Suprapubic skin (tissue), 4 donors: ENCODE measurements around the gene CEP295NL. TPM values are rescaled to one million over a fixed set of nuclear protein-coding genes. Genes with fewer than 3 reads are reported as not detected.

ENCODE experiments used
- DNase-seq, 2 donors: peaks; one replicate each; pipeline ENCODE4 v3.0.0-alpha.2; 2019; ENCODE audit warnings: low spot score in 2 of 2
- H3K27ac ChIP-seq: fragments of 200-600 bp; sonication (generic); one replicate; pipeline ENCODE4 v1.5.1; 2019
- H3K27me3 ChIP-seq: fragments of 200-600 bp; sonication (generic); one replicate; pipeline ENCODE4 v1.5.1; 2019
- H3K36me3 ChIP-seq: fragments of 200-600 bp; sonication (generic); one replicate; pipeline ENCODE4 v1.5.1; 2019
- H3K4me1 ChIP-seq: fragments of 200-600 bp; sonication (generic); one replicate; pipeline ENCODE4 v1.5.1; 2019
- H3K4me3 ChIP-seq: fragments of 200-600 bp; sonication (generic); one replicate; pipeline ENCODE4 v1.5.1; 2019; ENCODE audit warnings: mild to moderate bottlenecking
- H3K9me3 ChIP-seq: fragments of 200-600 bp; sonication (generic); one replicate; pipeline ENCODE4 v1.5.1; 2019
- EP300 ChIP-seq: sonication (generic); formaldehyde crosslinking; IDR thresholded peaks from one replicate; pipeline ENCODE4 v1.6.1; 2017; ENCODE audit warnings: antibody characterized with exemption
- POLR2A ChIP-seq, 2 donors: fragments of 450-650 bp; IDR thresholded peaks; one replicate each; pipeline ENCODE4 v1.6.1; 2017; ENCODE audit warnings: antibody characterized with exemption in 2 of 2, mild to moderate bottlenecking in 2 of 2, moderate library complexity in 2 of 2
- POLR2AphosphoS5 ChIP-seq, 3 donors: sonication (generic); formaldehyde crosslinking; IDR thresholded peaks; one replicate each; pipeline ENCODE4 v1.6.1; 2017; ENCODE audit warnings: antibody characterized with exemption in 3 of 3
- WGBS: methylation state at CpG from one replicate; pipeline ENCODE4 v1.1.5; 2018; 5-methylcytosine and 5-hydroxymethylcytosine counted together
- total RNA-seq, 4 donors: library from RNA; depleted of rRNA; stranded (reverse); fragments of >200 nt; gene quantifications; one replicate each; pipeline ENCODE4 v1.1.0, GENCODE V29; 2016
- TF ChIP-seq, protein P1 (sequence below), 2 donors: fragments of 200-600 bp in 1 of 2; fragments of 450-650 bp in 1 of 2; sonication (generic) in 1 of 2; IDR thresholded peaks; one replicate each; pipeline ENCODE4 v1.5.1; 2016 to 2019; ENCODE audit warnings: antibody characterized with exemption in 2 of 2, mild to moderate bottlenecking in 1 of 2, moderate library complexity in 1 of 2

CEP295NL gene
- total RNA-seq, 4 donors from 2014 or later: 2.4 to 11.1 (median 3.5) TPM

DNA sequence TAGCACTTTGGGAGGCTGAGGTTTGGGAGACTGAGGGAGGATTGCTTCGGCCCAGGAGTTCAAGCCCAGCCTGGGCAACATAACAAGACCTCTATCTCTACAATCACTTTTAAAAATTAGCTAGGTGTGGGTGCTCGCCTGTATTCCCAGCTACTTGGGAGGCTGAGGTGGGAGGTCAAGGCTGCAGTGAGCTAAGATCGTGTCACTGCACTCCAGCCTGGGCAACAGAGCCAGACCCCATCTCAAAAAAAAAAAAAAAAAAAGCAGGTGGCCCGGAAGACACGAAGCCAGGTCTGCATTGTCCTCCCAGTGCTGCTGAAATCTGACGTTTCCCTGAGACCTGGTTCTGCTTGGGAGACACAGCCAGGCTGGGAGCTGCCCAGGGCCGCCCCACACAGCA, 41.0 kb upstream of the CEP295NL start:
- WGBS: 88% methylated on average over 7 of the region's 7 CpGs
- H3K4me1 ChIP-seq: no peaks in the 10 kb centered on the region
- DNase-seq: no peak
- no peaks in the 10 kb centered on the region for H3K27me3 ChIP-seq
- no peaks in the 10 kb centered on the region for H3K36me3 ChIP-seq
- no peaks in the 10 kb centered on the region for H3K9me3 ChIP-seq
- TF ChIP-seq POLR2AphosphoS5 (IDR thresholded peaks at IDR 0.05) (no peak), POLR2A (IDR thresholded peaks at IDR 0.05) (no peak), EP300 (no peak)
- TF ChIP-seq, protein P1, sequence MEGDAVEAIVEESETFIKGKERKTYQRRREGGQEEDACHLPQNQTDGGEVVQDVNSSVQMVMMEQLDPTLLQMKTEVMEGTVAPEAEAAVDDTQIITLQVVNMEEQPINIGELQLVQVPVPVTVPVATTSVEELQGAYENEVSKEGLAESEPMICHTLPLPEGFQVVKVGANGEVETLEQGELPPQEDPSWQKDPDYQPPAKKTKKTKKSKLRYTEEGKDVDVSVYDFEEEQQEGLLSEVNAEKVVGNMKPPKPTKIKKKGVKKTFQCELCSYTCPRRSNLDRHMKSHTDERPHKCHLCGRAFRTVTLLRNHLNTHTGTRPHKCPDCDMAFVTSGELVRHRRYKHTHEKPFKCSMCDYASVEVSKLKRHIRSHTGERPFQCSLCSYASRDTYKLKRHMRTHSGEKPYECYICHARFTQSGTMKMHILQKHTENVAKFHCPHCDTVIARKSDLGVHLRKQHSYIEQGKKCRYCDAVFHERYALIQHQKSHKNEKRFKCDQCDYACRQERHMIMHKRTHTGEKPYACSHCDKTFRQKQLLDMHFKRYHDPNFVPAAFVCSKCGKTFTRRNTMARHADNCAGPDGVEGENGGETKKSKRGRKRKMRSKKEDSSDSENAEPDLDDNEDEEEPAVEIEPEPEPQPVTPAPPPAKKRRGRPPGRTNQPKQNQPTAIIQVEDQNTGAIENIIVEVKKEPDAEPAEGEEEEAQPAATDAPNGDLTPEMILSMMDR (IDR thresholded peaks at IDR 0.05): no peak
- no peak overlapping the region for H3K27ac ChIP-seq
- H3K4me3 ChIP-seq: no peak overlapping the region

DNA sequence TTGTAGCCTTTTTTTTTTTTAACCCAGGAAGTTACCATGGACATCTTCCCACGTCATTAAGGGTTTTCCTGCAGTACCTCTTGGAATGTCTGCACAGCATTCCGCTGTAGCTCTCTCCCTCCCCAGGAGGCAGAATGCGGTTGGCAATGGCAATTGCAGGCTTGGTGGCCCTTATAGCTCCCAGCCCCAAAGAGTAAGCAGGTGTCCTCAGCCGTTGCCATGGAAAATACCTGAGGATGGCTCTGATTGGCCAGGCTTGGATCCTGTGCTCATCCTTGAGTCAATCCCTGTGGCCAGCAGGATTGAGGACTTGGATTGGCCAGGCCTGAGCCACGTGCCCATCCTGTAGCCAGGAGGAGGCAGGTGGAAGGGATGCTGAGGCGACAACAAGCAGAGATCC, 37.7 kb upstream of the CEP295NL start:
- no peak for DNase-seq
- peaks cover 5% of the 10 kb centered on the region for H3K4me1 ChIP-seq
- H3K9me3 ChIP-seq: no peaks in the 10 kb centered on the region
- H3K27me3 ChIP-seq: no peaks in the 10 kb centered on the region
- H3K4me3 ChIP-seq: no peak overlapping the region
- no peak for TF ChIP-seq POLR2AphosphoS5 (IDR thresholded peaks at IDR 0.05)
- no peak for TF ChIP-seq EP300
- TF ChIP-seq POLR2A (IDR thresholded peaks at IDR 0.05): no peak
- TF ChIP-seq, protein P1 (IDR thresholded peaks at IDR 0.05): no peak
- H3K36me3 ChIP-seq: no peaks in the 10 kb centered on the region
- H3K27ac ChIP-seq: no peak overlapping the region
- 75% methylated on average over 5 of the region's 6 CpGs for WGBS

DNA sequence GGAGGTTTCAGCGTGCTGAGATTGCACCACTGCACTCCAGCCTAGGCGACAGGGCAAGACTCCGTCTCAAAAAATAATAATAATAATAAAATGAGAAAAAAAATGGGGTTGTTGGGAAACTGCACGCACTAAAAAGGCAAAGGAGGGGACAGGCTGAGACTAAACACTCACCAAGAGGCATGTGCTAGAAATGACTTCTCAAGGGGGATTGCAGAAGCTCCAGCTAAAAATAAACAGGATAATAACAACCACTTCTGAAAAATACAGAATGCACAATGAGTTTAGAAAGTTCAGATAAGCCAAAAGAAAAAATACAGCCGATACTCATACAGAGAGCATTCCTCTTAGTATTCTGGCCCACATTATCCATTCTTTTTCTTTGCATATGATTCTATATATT, 37.3 kb upstream of the CEP295NL start:
- H3K27me3 ChIP-seq: no peaks in the 10 kb centered on the region
- 84% methylated on average over 5 of the region's 5 CpGs for WGBS
- no peak overlapping the region for H3K4me3 ChIP-seq
- no peak for DNase-seq
- H3K4me1 ChIP-seq: peaks cover 7% of the 10 kb centered on the region
- TF ChIP-seq, protein P1 (IDR thresholded peaks at IDR 0.05): no peak
- no peak for TF ChIP-seq POLR2AphosphoS5 (IDR thresholded peaks at IDR 0.05)
- TF ChIP-seq EP300: no peak
- TF ChIP-seq POLR2A (IDR thresholded peaks at IDR 0.05): no peak
- H3K9me3 ChIP-seq: no peaks in the 10 kb centered on the region
- no peak overlapping the region for H3K27ac ChIP-seq
- H3K36me3 ChIP-seq: no peaks in the 10 kb centered on the region

DNA sequence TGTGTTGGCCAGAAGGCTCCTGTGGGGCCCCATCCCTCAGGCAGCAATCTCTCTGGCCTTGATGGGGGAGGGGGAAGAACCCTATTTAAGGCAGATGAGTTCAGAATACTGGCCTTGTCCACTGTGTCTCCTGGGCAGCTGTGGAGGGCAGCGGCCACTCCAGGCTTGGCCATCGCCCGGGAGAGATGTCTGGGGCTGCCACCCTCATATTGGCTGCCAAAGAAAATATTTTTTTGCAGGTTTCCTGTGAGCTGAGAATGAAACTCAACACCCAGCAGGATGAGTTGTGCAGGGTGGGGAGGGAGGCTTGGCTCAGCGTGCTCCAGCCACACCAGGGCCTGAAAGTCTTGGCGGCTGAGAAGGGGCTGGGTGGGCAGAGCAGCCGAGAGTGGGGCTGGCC, 36.6 kb upstream of the CEP295NL start:
- 90% methylated on average over 6 of the region's 6 CpGs for WGBS
- Histone ChIP-seq H3K9me3 (no peaks in the 10 kb centered on the region), H3K27me3 (no peaks in the 10 kb centered on the region), H3K27ac (no peak overlapping the region), H3K4me3 (no peak overlapping the region), H3K4me1 (peaks cover 13% of the 10 kb centered on the region), H3K36me3 (no peaks in the 10 kb centered on the region)
- no peak for DNase-seq
- TF ChIP-seq POLR2AphosphoS5 (IDR thresholded peaks at IDR 0.05) (no peak), EP300 (no peak), POLR2A (IDR thresholded peaks at IDR 0.05) (no peak)
- TF ChIP-seq, protein P1 (IDR thresholded peaks at IDR 0.05): no peak

DNA sequence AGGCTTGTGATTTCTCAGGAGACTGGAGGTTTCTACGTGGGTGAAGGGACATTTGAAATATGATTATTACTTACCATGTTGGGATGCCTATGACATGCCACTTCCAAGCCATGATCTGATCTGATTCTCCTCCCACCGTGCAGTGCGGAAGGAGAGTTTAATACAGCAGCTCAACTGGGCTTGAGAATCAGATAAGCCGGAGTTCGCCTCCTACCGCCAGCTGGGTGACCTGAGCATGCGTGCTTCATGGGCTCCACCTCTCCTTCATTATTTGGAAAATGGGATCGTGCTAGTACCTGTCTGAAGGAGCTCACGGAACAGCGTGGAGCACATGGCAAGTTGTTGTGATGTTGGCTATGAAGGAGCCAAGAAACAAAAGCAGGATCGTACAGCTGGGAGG, 34.6 kb upstream of the CEP295NL start:
- TF ChIP-seq POLR2A (IDR thresholded peaks at IDR 0.05) (no peak), POLR2AphosphoS5 (IDR thresholded peaks at IDR 0.05) (no peak), EP300 (no peak)
- TF ChIP-seq, protein P1 (IDR thresholded peaks at IDR 0.05): no peak
- Histone ChIP-seq H3K9me3 (no peaks in the 10 kb centered on the region), H3K36me3 (no peaks in the 10 kb centered on the region), H3K27me3 (no peaks in the 10 kb centered on the region), H3K4me1 (peaks cover 33% of the 10 kb centered on the region), H3K4me3 (no peak overlapping the region), H3K27ac (no peak overlapping the region)
- DNase-seq: no peak
- 72% methylated on average over 10 of the region's 11 CpGs for WGBS
